ENCODE measurements around the gene PRRX1. TPM values are rescaled to one million over a fixed set of nuclear protein-coding genes. Genes with fewer than 3 reads are reported as not detected.

The PRRX1 gene
- total RNA-seq, 2 experiments from 2014 or later = not detected

- Mint-ChIP-seq H3K9me3 (no peaks in the 10 kb centered on the region), H3K36me3 (ENCODE audit: low read depth) (no peaks in the 10 kb centered on the region), H3K4me3 (no peak overlapping the region), H3K27ac (no peak overlapping the region), H3K27me3 (peaks cover 28% of the 10 kb centered on the region), H3K4me1 (ENCODE audit: low read depth) (no peaks in the 10 kb centered on the region)
- no peak for TF ChIP-seq CTCF (IDR thresholded peaks at IDR 0.05)
- intact Hi-C loops (cut with micrococcal nuclease) = no loop called here
- no peak for ATAC-seq
- ChIA-PET POLR2A (interaction anchor here (0.7 kb wide), 1 partner anchor 448 kb away, joined by 4 read pairs; no protein-coding TSS in a partner anchor), CTCF (interaction anchor here (1.5 kb wide), 1 partner anchor 14 kb away, joined by 3 read pairs; no protein-coding TSS in a partner anchor)
- no peak for DNase-seq
Observed at GRCh38 chr1:170686291-170686690, 22.4 kb downstream of the PRRX1 start.

DNA sequence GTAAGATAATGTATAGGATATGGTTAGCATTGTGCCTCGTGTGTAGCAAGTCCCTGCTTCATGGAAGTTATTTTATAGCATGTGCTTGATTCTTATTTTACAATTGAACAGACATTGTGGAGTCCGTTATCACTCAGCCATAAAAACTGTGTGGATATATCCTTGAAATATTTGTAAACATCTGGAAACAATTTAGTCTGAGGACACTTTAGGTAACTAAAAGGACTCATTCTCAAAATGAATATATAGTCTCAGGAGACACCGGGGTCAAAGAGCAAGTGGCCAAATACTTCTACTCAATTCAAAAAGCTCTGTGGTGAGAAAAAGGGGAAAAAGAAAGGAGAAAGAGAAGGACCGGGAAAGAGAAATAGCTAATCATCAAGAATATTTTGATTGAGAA is 23.7 kb downstream of the PRRX1 start:
- Mint-ChIP-seq H3K4me3 (no peak overlapping the region), H3K27ac (no peak overlapping the region), H3K27me3 (peaks cover 29% of the 10 kb centered on the region), H3K36me3 (ENCODE audit: low read depth) (no peaks in the 10 kb centered on the region), H3K4me1 (ENCODE audit: low read depth) (no peaks in the 10 kb centered on the region), H3K9me3 (no peaks in the 10 kb centered on the region)
- no peak for TF ChIP-seq CTCF (IDR thresholded peaks at IDR 0.05)
- no peak for DNase-seq
- intact Hi-C loops (cut with micrococcal nuclease) = no loop called here
- ChIA-PET CTCF (interaction anchor here (1.3 to 3.3 kb wide), 2 partner anchors 11 to 242 kb away, joined by 3 to 20 read pairs; no protein-coding TSS in a partner anchor), POLR2A (no interaction called here)
- no peak for ATAC-seq

- no peak for ATAC-seq
- Mint-ChIP-seq H3K27ac (no peak overlapping the region), H3K4me3 (no peak overlapping the region), H3K4me1 (ENCODE audit: low read depth) (no peaks in the 10 kb centered on the region), H3K36me3 (ENCODE audit: low read depth) (no peaks in the 10 kb centered on the region), H3K27me3 (peaks cover 27% of the 10 kb centered on the region), H3K9me3 (no peaks in the 10 kb centered on the region)
- TF ChIP-seq CTCF (IDR thresholded peaks at IDR 0.05) = no peak
- ChIA-PET CTCF (interaction anchor here (1.6 to 2.5 kb wide), 3 partner anchors 9 to 622 kb away, joined by 4 to 18 read pairs (median 10); partner anchors contain the start of gene FMO4), POLR2A (no interaction called here)
- DNase-seq = no peak
- intact Hi-C loops (cut with micrococcal nuclease) = loop anchor here (10.0 kb wide), 1 partner anchor 234 kb away; no protein-coding TSS in a partner anchor
Observed at GRCh38 chr1:170691258-170691657, 27.3 kb downstream of the PRRX1 start.

DNA sequence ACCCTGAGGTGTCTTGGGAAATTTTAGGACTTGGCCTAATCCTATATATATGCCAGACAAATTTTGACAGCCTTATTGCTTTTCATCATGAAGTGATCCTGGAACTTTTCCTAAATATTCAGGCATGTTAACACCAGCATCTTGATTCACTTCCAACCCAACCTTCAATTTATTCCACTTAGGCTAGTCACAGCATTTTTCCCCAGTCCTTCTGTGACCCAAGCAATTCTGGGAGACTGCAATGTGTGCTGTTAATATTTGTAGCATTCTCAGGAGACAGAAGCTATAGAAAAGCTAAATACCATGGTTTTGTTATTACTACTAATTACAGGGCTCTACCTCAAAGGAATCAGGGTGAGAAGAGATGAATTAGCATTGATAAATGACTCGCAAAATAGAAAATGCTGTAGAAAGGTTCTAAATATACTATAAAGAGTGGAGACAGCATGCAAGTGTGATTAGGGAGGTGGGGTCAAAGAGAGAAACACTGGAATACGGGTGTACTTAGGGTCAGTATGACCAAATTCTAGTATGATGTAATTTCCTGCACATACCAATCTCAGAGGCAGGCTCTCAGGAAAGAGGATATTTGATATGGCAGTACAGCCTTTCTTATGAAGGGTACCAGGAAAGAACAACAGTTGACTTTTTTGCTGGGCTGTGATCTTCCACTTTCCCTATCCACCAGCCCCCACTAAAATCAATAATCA is 29.1 kb downstream of the PRRX1 start:
- H3K9me3 Mint-ChIP-seq = no peaks in the 10 kb centered on the region
- H3K4me3 Mint-ChIP-seq = no peak overlapping the region
- no peaks in the 10 kb centered on the region for H3K4me1 Mint-ChIP-seq (ENCODE audit: low read depth)
- peaks cover 17% of the 10 kb centered on the region for H3K27me3 Mint-ChIP-seq
- no peaks in the 10 kb centered on the region for H3K36me3 Mint-ChIP-seq (ENCODE audit: low read depth)
- CTCF ChIA-PET = no interaction called here
- no peak overlapping the region for H3K27ac Mint-ChIP-seq
- TF ChIP-seq CTCF (IDR thresholded peaks at IDR 0.05) = no peak
- ATAC-seq = no peak
- no peak for DNase-seq
- intact Hi-C loops (cut with micrococcal nuclease) = loop anchor here (10.0 kb wide), 1 partner anchor 232 kb away; no protein-coding TSS in a partner anchor
- POLR2A ChIA-PET = no interaction called here

DNA sequence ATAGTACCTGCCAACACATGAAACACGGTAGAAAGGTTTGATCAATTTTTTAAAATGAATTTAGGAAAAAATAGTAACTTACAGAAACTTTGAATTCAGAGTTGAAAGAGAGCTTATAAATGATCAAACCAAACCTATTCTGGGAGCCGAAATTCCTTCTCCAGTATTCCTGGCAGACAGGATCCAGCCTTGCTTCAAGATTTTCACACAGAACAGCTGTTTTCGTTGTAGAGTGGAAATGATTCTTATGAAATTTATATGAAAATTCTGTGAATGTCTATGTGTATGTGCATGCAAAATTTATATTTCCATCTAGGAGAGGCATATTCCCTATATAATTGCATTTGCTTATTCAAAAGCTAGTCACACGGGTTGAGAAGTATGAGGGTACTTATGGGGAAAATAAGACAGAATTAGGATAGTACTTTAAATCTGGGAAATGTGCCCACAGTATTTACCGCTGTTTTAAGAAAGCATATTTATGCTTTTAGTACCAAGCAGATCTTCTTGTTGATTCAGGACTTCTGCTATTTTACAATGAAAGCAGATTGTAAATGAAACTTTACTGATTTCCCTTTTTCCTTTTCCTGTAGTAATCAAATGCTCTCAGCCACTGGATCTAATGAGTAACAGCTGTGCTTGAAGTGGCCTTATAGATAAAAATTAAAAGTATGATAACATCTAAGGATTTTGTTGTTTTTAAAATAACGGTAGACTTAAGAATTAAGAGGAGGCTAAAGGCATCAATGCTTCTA is 30.4 kb downstream of the PRRX1 start:
- ATAC-seq = no peak
- CTCF ChIA-PET = no interaction called here

More for the DNA sequence above, 30.4 kb downstream of the PRRX1 start:
- H3K4me3 Mint-ChIP-seq = no peak overlapping the region
- no peak for DNase-seq
- H3K9me3 Mint-ChIP-seq = no peaks in the 10 kb centered on the region
- intact Hi-C loops (cut with micrococcal nuclease) = loop anchor here (10.0 kb wide), 1 partner anchor 230 kb away; no protein-coding TSS in a partner anchor
- no peak for TF ChIP-seq CTCF (IDR thresholded peaks at IDR 0.05)
- H3K27me3 Mint-ChIP-seq = peaks cover 18% of the 10 kb centered on the region
- POLR2A ChIA-PET = no interaction called here
- H3K36me3 Mint-ChIP-seq (ENCODE audit: low read depth) = no peaks in the 10 kb centered on the region
- no peaks in the 10 kb centered on the region for H3K4me1 Mint-ChIP-seq (ENCODE audit: low read depth)
- H3K27ac Mint-ChIP-seq = no peak overlapping the region
